Activated B cell treated with CpG ODN at 0.5 μM for 24 hours (primary cell): ENCODE data around the gene RBMXL3. TPM values are rescaled to one million over a fixed set of nuclear protein-coding genes. Genes with fewer than 3 reads are reported as not detected.

ENCODE experiments used
- ATAC-seq: fragments of 200-7000 bp; cut with Tn5 transposase; one replicate; pipeline ENCODE4 v1.10.0; 2021; ENCODE audit warnings: low read depth, mild to moderate bottlenecking, moderate library complexity
- CTCF ChIA-PET: fragments of 350-600 bp; sonication (Branson Sonifier 250); formaldehyde crosslinking; loops from one replicate; lab custom pipeline; 2021; ENCODE audit warnings: antibody characterized with exemption; lab: Charles Lee
- POLR2A ChIA-PET: fragments of 350-600 bp; sonication (Branson Sonifier 250); formaldehyde crosslinking; loops from one replicate; lab custom pipeline; 2021; ENCODE audit warnings: antibody characterized with exemption; lab: Charles Lee
- DNase-seq: peaks from one replicate; pipeline ENCODE4 v3.0.0; 2022
- H3K27ac Mint-ChIP-seq: one replicate; pipeline ENCODE4 v1.8.0; 2020; ENCODE audit warnings: mixed read lengths
- H3K27me3 Mint-ChIP-seq: one replicate; pipeline ENCODE4 v1.8.0; 2021; ENCODE audit warnings: mixed read lengths
- H3K36me3 Mint-ChIP-seq: one replicate; pipeline ENCODE4 v1.8.0; 2021; ENCODE audit warnings: low read depth, mixed read lengths
- H3K4me1 Mint-ChIP-seq: one replicate; pipeline ENCODE4 v1.8.0; 2021; ENCODE audit warnings: mixed read lengths
- H3K4me3 Mint-ChIP-seq: one replicate; pipeline ENCODE4 v1.8.0; 2020; ENCODE audit warnings: mild to moderate bottlenecking, mixed read lengths
- H3K9me3 Mint-ChIP-seq: one replicate; pipeline ENCODE4 v1.8.0; 2020; ENCODE audit warnings: mixed read lengths
- CTCF ChIP-seq: fragments of 200-600 bp; IDR thresholded peaks from one replicate; pipeline ENCODE4 v1.8.0; 2022; ENCODE audit warnings: antibody characterized with exemption, mild to moderate bottlenecking
- intact Hi-C: fragments of 100-400 bp; cut with micrococcal nuclease; formaldehyde crosslinking; loops from one replicate; pipeline ENCODE4 v1.15.1; 2024
- total RNA-seq: library from RNA; stranded (reverse); gene quantifications from 2 replicates; pipeline ENCODE4 v1.2.3, GENCODE V29; 2022

The RBMXL3 gene
- not detected in 2 replicates for total RNA-seq

- POLR2A ChIA-PET: no interaction called here
- intact Hi-C loops: no loop called here
- CTCF ChIA-PET: no interaction called here
- TF ChIP-seq CTCF: no peak
- Mint-ChIP-seq H3K4me3 (no peak within 1 kb of the TSS), H3K36me3 (no peaks in the 10 kb centered on the region), H3K27me3 (no peaks in the 10 kb centered on the region), H3K27ac (no peak within 1 kb of the TSS), H3K9me3 (no peaks in the 10 kb centered on the region), H3K4me1 (no peaks in the 10 kb centered on the region)
- DNase-seq (no peak), ATAC-seq (no peak)
Observed at GRCh38 chrX:115189110-115189509, at the start of gene RBMXL3. Gene RBMXL3, plus strand, starts transcription at chrX:115189410. Its CDS starts 32 bp downstream, at chrX:115189442.

GRCh38 chrX:115142057-115142456 lies 47.2 kb upstream of the RBMXL3 start:
- DNase-seq: no peak
- no peak for TF ChIP-seq CTCF

GRCh38 chrX:115147220-115147619 lies 42.0 kb upstream of the RBMXL3 start:
- ATAC-seq (no peak), DNase-seq (no peak)
- ChIA-PET CTCF (no interaction called here), POLR2A (no interaction called here)
- Mint-ChIP-seq H3K9me3 (peaks cover under 1% of the 10 kb centered on the region), H3K36me3 (no peaks in the 10 kb centered on the region), H3K27ac (no peak overlapping the region), H3K27me3 (no peaks in the 10 kb centered on the region), H3K4me1 (no peaks in the 10 kb centered on the region), H3K4me3 (no peak overlapping the region)
- intact Hi-C loops: loop anchor here (10.0 kb wide), 1 partner anchor 532 kb away; no protein-coding TSS in a partner anchor
- no peak for TF ChIP-seq CTCF

More at GRCh38 chrX:115142057-115142456, 47.2 kb upstream of the RBMXL3 start:
- H3K36me3 Mint-ChIP-seq: no peaks in the 10 kb centered on the region
- H3K27me3 Mint-ChIP-seq: no peaks in the 10 kb centered on the region
- H3K9me3 Mint-ChIP-seq: peaks cover 2% of the 10 kb centered on the region
- H3K4me3 Mint-ChIP-seq: no peak overlapping the region
- intact Hi-C loops: loop anchor here (10.0 kb wide), 1 partner anchor 527 kb away; no protein-coding TSS in a partner anchor
- CTCF ChIA-PET: no interaction called here
- no peak for ATAC-seq
- H3K4me1 Mint-ChIP-seq: no peaks in the 10 kb centered on the region
- no peak overlapping the region for H3K27ac Mint-ChIP-seq
- POLR2A ChIA-PET: no interaction called here

- no peak for ATAC-seq
- Mint-ChIP-seq H3K36me3 (no peaks in the 10 kb centered on the region), H3K9me3 (no peaks in the 10 kb centered on the region), H3K27me3 (no peaks in the 10 kb centered on the region), H3K27ac (no peak overlapping the region), H3K4me3 (no peak overlapping the region), H3K4me1 (no peaks in the 10 kb centered on the region)
- CTCF ChIA-PET: no interaction called here
- POLR2A ChIA-PET: no interaction called here
- no peak for TF ChIP-seq CTCF
- intact Hi-C loops: no loop called here
- no peak for DNase-seq
Observed at GRCh38 chrX:115173181-115173580, 16.0 kb upstream of the RBMXL3 start.

GRCh38 chrX:115174548-115174947 lies 14.7 kb upstream of the RBMXL3 start:
- intact Hi-C loops: no loop called here
- no peak overlapping the region for H3K4me3 Mint-ChIP-seq
- TF ChIP-seq CTCF: no peak

More at GRCh38 chrX:115174548-115174947, 14.7 kb upstream of the RBMXL3 start:
- POLR2A ChIA-PET: no interaction called here
- ATAC-seq (no peak), DNase-seq (no peak)
- no peaks in the 10 kb centered on the region for H3K9me3 Mint-ChIP-seq
- H3K27ac Mint-ChIP-seq: no peak overlapping the region
- H3K27me3 Mint-ChIP-seq: no peaks in the 10 kb centered on the region
- H3K36me3 Mint-ChIP-seq: no peaks in the 10 kb centered on the region
- H3K4me1 Mint-ChIP-seq: no peaks in the 10 kb centered on the region
- CTCF ChIA-PET: no interaction called here
